Adrenal gland (tissue), 12 donors: Measurements from ENCODE around the gene NBPF3. TPM values are rescaled to one million over a fixed set of nuclear protein-coding genes. Genes with fewer than 3 reads are reported as not detected.

Experiments
- DNase-seq, 7 donors: peaks; one replicate each; pipeline ENCODE4 v3.0.0-alpha.2; 2019 to 2020
- H3K27ac ChIP-seq, 5 donors: fragments of 200-600 bp; sonication (generic) in 4 of 5; 1 replicate in 3 of 5; 2 replicates in 2 of 5; pipeline versions ENCODE4 v1.5.1 to v1.8.0; 2016 to 2020; ENCODE audit warnings: mild to moderate bottlenecking in 1 of 5
- H3K27me3 ChIP-seq: fragments of 200-600 bp; 2 replicates; pipeline ENCODE4 v1.8.0; 2021
- H3K36me3 ChIP-seq, 2 donors: fragments of 200-600 bp; replicated peaks in 1 of 2; 1 replicate in 1 of 2; 2 replicates in 1 of 2; pipeline versions ENCODE4 v1.5.1 to v1.8.0; 2018 to 2022
- H3K4me1 ChIP-seq, 2 donors: fragments of 200-600 bp; replicated peaks in 1 of 2; 1 replicate in 1 of 2; 2 replicates in 1 of 2; pipeline versions ENCODE4 v1.5.1 to v1.8.0; 2018 to 2021
- H3K4me3 ChIP-seq, 4 donors: fragments of 200-600 bp; sonication (generic) in 3 of 4; one replicate each; pipeline ENCODE4 v1.5.1; 2016 to 2018
- H3K9me3 ChIP-seq, 3 donors: fragments of 200-600 bp; sonication (generic) in 1 of 3; replicated peaks in 1 of 3; 1 replicate in 2 of 3; 2 replicates in 1 of 3; pipeline versions ENCODE4 v1.5.1 to v1.8.0; 2016 to 2021
- CTCF ChIP-seq, 6 experiments: fragments of 450-650 bp in 4 of 6; fragments of 200-600 bp in 2 of 6; sonication (generic) in 1 of 6; IDR thresholded peaks; 1 replicate in 5 of 6; 2 replicates in 1 of 6; pipeline versions ENCODE4 v1.5.1 to v1.8.0; 2016 to 2021; ENCODE audit warnings: antibody characterized with exemption in 6 of 6, mild to moderate bottlenecking in 2 of 6, moderate library complexity in 1 of 6
- POLR2A ChIP-seq, 2 donors: fragments of 450-650 bp; IDR thresholded peaks; one replicate each; pipeline ENCODE4 v1.6.1; 2017; ENCODE audit warnings: antibody characterized with exemption in 2 of 2, mild to moderate bottlenecking in 2 of 2, moderate library complexity in 1 of 2
- WGBS, 4 donors: extraction: QIAGEN DNeasy Blood & Tissue Kit in 2 of 4; methylation state at CpG; one replicate each; pipeline versions ENCODE4 v1.1.5 to v1.1.7; 2013 to 2017; 5-methylcytosine and 5-hydroxymethylcytosine counted together
- intact Hi-C, 2 donors: fragments of 100-400 bp; cut with DNase I; formaldehyde crosslinking; loops; one replicate each; pipeline versions ENCODE4 v1.14.1 to v1.15.0; 2022 to 2023
- polyA plus RNA-seq, 3 donors: library from polyadenylated mRNA; stranded (reverse); fragments of 200-250 nt in 2 of 3; fragments of 350-450 nt in 1 of 3; fragmentation: Illumina TruSeq in 1 of 3; extraction: RNeasy Lipid Tissue Mini Kit (QIAGEN cat#74804) in 1 of 3; gene quantifications; one replicate each; pipeline ENCODE4 v1.2.3, GENCODE V29; 2013 to 2014
- total RNA-seq, 9 donors: library from RNA; depleted of rRNA in 4 of 9; stranded (reverse); fragments of >200 nt in 4 of 9; fragments of 120-200 nt in 1 of 9; fragmentation: NEBNext Ultra II Directional in 1 of 9; extraction: Animal tissue kit (Norgen Biotek cat#: 25700) in 1 of 9; gene quantifications; one replicate each; pipeline versions ENCODE4 v1.1.0 to v1.2.4, GENCODE V29; 2013 to 2023
- donor health status: healthy with polysubstance abuse.
- donor health status: Bipolar disorder and iron deficiency.
- donor health status: DM: yes; HTN: yes; CAD: no.
- donor health status: DM: no; HTN: no; CAD: no.
- donor health status: DM: no; HTN: no; CAD: no.
- donor health status: DM: yes; HTN: yes; CAD: no.

The NBPF3 gene
- total and polyA plus RNA-seq, 12 donors, result 1.3 to 18.0 (median 12.5) TPM

GRCh38 chr1:21510113-21510493 lies 70.2 kb downstream of the NBPF3 start:
- Histone ChIP-seq H3K27me3 (no peaks in the 10 kb centered on the region), H3K4me3 (peak overlapping the region in 1 of 4 donors; percentile 51)
- TF ChIP-seq POLR2A (IDR thresholded peaks at IDR 0.05) (no peak), CTCF (IDR thresholded peaks at IDR 0.05) (no peak)

GRCh38 chr1:21510885-21511578 lies 71.1 kb downstream of the NBPF3 start:
- peaks cover 8 to 31% of the 10 kb centered on the region in 2 donors for H3K4me1 ChIP-seq
- H3K27ac ChIP-seq, result peak overlapping the region in 4 of 5 donors; percentile 47 to 81 (median 52)
- H3K4me3 ChIP-seq, result no peak overlapping the region
- no peak for DNase-seq
- WGBS, 4 donors, result 87 to 91% (median 89%) methylated on average over 8 to 9 of the region's 9 CpGs
- no peaks in the 10 kb centered on the region for H3K36me3 ChIP-seq
- intact Hi-C loops, result loop anchor here in 1 of 2 donors (10.0 kb wide), 1 partner anchor 144 kb away; no protein-coding TSS in a partner anchor
- TF ChIP-seq POLR2A (IDR thresholded peaks at IDR 0.05) (no peak), CTCF (IDR thresholded peaks at IDR 0.05) (no peak)
- H3K27me3 ChIP-seq, result no peaks in the 10 kb centered on the region
- H3K9me3 ChIP-seq, result no peaks in the 10 kb centered on the region

More at GRCh38 chr1:21510113-21510493, 70.2 kb downstream of the NBPF3 start:
- Histone ChIP-seq H3K4me1 (peaks cover 8 to 31% of the 10 kb centered on the region in 2 donors), H3K36me3 (no peaks in the 10 kb centered on the region), H3K9me3 (no peaks in the 10 kb centered on the region), H3K27ac (peak overlapping the region in 2 of 5 donors; percentile 45 to 65)
- no peak for DNase-seq
- intact Hi-C loops, result loop anchor here in 1 of 2 donors (10.0 kb wide), 1 partner anchor 145 kb away; no protein-coding TSS in a partner anchor
- 70 to 79% (median 74%) methylated on average over 12 of the region's 12 CpGs for WGBS, 4 donors

- TF ChIP-seq POLR2A (IDR thresholded peaks at IDR 0.05), result peak in 1 of 2 donors; percentile 30
- TF ChIP-seq CTCF (IDR thresholded peaks at IDR 0.05), result no peak
- no peak overlapping the region for H3K4me3 ChIP-seq
- WGBS, 4 donors, result 68 to 74% (median 72%) methylated on average over 9 to 11 of the region's 11 CpGs
- no peaks in the 10 kb centered on the region for H3K36me3 ChIP-seq
- no peaks in the 10 kb centered on the region for H3K9me3 ChIP-seq
- peak in 6 of 7 donors; percentile 76 to 91 (median 86) for DNase-seq
- intact Hi-C loops, result loop anchor here in 1 of 2 donors (10.0 kb wide), 1 partner anchor 143 kb away; no protein-coding TSS in a partner anchor
- H3K4me1 ChIP-seq, result peaks cover 8 to 31% of the 10 kb centered on the region in 2 donors
- no peaks in the 10 kb centered on the region for H3K27me3 ChIP-seq
- H3K27ac ChIP-seq, result peak overlapping the region in 4 of 5 donors; percentile 47 to 81 (median 52)
Observed at GRCh38 chr1:21511579-21512522, 71.9 kb downstream of the NBPF3 start.

- Histone ChIP-seq H3K27ac (no peak overlapping the region), H3K27me3 (no peaks in the 10 kb centered on the region), H3K9me3 (no peaks in the 10 kb centered on the region), H3K4me3 (no peak overlapping the region), H3K36me3 (no peaks in the 10 kb centered on the region), H3K4me1 (peaks cover 0 to 23% of the 10 kb centered on the region in 2 donors)
- TF ChIP-seq CTCF (IDR thresholded peaks at IDR 0.05) (no peak), POLR2A (IDR thresholded peaks at IDR 0.05) (no peak)
- DNase-seq, result no peak
- 87 to 94% (median 87%) methylated on average over 3 to 5 of the region's 5 CpGs for WGBS, 4 donors
- intact Hi-C loops, result loop anchor here in 1 of 2 donors (10.0 kb wide), 1 partner anchor 141 kb away; no protein-coding TSS in a partner anchor
Observed at GRCh38 chr1:21514245-21514644, 74.3 kb downstream of the NBPF3 start.
